Gastrocnemius medialis (tissue), 4 donors: ENCODE results near the gene DMRT1.

Experiments used
- CTCF ChIP-seq, 5 experiments: fragments of 450-650 bp in 3 of 5; fragments of 200-600 bp in 2 of 5; sonication (generic) in 2 of 5; IDR thresholded peaks in 4 of 5; conservative IDR thresholded peaks in 1 of 5; 1 replicate in 4 of 5; 2 replicates in 1 of 5; pipeline ENCODE4 v1.5.1; 2016 to 2019; ENCODE audit warnings: antibody characterized with exemption in 5 of 5, mild to moderate bottlenecking in 3 of 5, moderate library complexity in 3 of 5
- POLR2A ChIP-seq, 2 donors: fragments of 450-650 bp; IDR thresholded peaks; one replicate each; pipeline ENCODE4 v1.6.1; 2017; ENCODE audit warnings: antibody characterized with exemption in 2 of 2, mild to moderate bottlenecking in 2 of 2, moderate library complexity in 2 of 2

GRCh38 chr9:971901-972500, 130.5 kb downstream of the DMRT1 start:
- TF ChIP-seq POLR2A (IDR thresholded peaks at IDR 0.05) (no peak), CTCF (IDR thresholded peaks at IDR 0.05 in 4 of 5, conservative IDR thresholded peaks at IDR 0.05 in 1 of 5) (no peak)
